ENCODE data around the gene RELA. TPM values are rescaled to one million over a fixed set of nuclear protein-coding genes. Genes with fewer than 3 reads are reported as not detected.
A peak's percentile ranks its signal among the peaks of the same experiment; 100 is the strongest.

RELA gene
- total and polyA plus RNA-seq, 2 of the 4 experiments (the other 2 are of a cell fraction) = 8.6 to 53.0 TPM

GRCh38 chr11:65625628-65626342 lies 36.9 kb downstream of the RELA start:
- H3K9me3 ChIP-seq (ENCODE audit: control insufficient read depth, insufficient read depth, low read length) = no peaks in the 10 kb centered on the region
- H3K36me3 ChIP-seq (ENCODE audit: control insufficient read depth, insufficient read depth, low read length) = peaks cover 89% of the 10 kb centered on the region
- H2BK5ac ChIP-seq (ENCODE audit: low read depth, low read length, poor library complexity, severe bottlenecking) = no peak overlapping the region
- peaks cover 13 to 15% of the 10 kb centered on the region in 2 experiments; a peak in 2 of 4 replicates for H3K79me1 ChIP-seq (ENCODE audit: low read depth in 1 of 2, low read length in 2 of 2)
- in situ Hi-C loops (cut with MboI; ENCODE audit: low sequenced_read_pairs) (no loop called here), dilution Hi-C loops (cut with HindIII; ENCODE audit: low sequenced_read_pairs, unreplicated experiment) (no loop called here), intact Hi-C loops (cut with micrococcal nuclease) (no loop called here)
- H2AK5ac ChIP-seq (ENCODE audit: low read depth, low read length) = no peak overlapping the region
- DNase-seq (no peak), ATAC-seq (ENCODE audit: low read depth) (peak; percentile 79)
- H3K56ac ChIP-seq (ENCODE audit: extremely low read depth, insufficient read depth, low read length) = no peak overlapping the region
- no peaks in the 10 kb centered on the region for H3K27me3 ChIP-seq (ENCODE audit: control insufficient read depth, insufficient read depth, low read length)
- no peak overlapping the region for H2BK120ac ChIP-seq (ENCODE audit: low read depth, low read length)
- no peak overlapping the region for H3K4me3 ChIP-seq (ENCODE audit: insufficient read depth, low read depth, low read length)
- no peak overlapping the region for H3K27ac ChIP-seq (ENCODE audit: insufficient read depth, low read length)
- no peak overlapping the region for H3K4ac ChIP-seq (ENCODE audit: low read depth, low read length)
- no peaks in the 10 kb centered on the region for H3K4me1 ChIP-seq (ENCODE audit: control insufficient read depth, insufficient read depth, low read length)
- H4K20me1 ChIP-seq (ENCODE audit: insufficient read depth, low read length) = no peaks in the 10 kb centered on the region; the same call in none of the 2 replicates
- H3K4me2 ChIP-seq (ENCODE audit: low read depth, low read length) = no peak overlapping the region
- POLR2A ChIA-PET (ENCODE audit: unreplicated experiment) = interaction anchor here (0.6 kb wide), 2 partner anchors 85 to 285 kb away, joined by 3 to 14 read pairs; no protein-coding TSS in a partner anchor
- no peak overlapping the region for H2AK9ac ChIP-seq (replicated peaks; ENCODE audit: low read depth, low read length, poor library complexity)
- H4K5ac ChIP-seq (ENCODE audit: low read depth, low read length) = no peak overlapping the region
- no peak overlapping the region for H4K91ac ChIP-seq (ENCODE audit: insufficient read depth, low read depth, low read length)
- CTCF ChIA-PET = interaction anchor here (1.7 kb wide), 1 partner anchor 12 kb away, joined by 5 read pairs; the partner anchor contains the start of gene SIPA1
- H3K23ac ChIP-seq (ENCODE audit: low read depth, low read length) = no peak overlapping the region
- WGBS, 2 experiments (ENCODE audit: extremely low coverage in 2 of 2, insufficient read length in 1 of 2) = 89% methylated on average over 21 of the region's 30 CpGs; no CpG with 5 or more reads in 1 of the 2 experiments
- H2BK15ac ChIP-seq (ENCODE audit: low read depth, low read length) = no peak overlapping the region
- no TSS peak for BruUV-seq (replicated peaks)
- no peak overlapping the region for H3K18ac ChIP-seq (ENCODE audit: low read depth, low read length)
- no peaks in the 10 kb centered on the region for H3K9me1 ChIP-seq (ENCODE audit: insufficient read depth, low read length)
- no peak overlapping the region for H3K9ac ChIP-seq (ENCODE audit: low read depth, low read length)
- no peak overlapping the region for H2BK20ac ChIP-seq (ENCODE audit: low read depth, low read length)
- no peak overlapping the region for H3K14ac ChIP-seq (replicated peaks; ENCODE audit: low read depth, low read length)
- TF ChIP-seq RFX5 (IDR thresholded peaks at IDR 0.05; ENCODE audit: low read depth, low read length) = no peak
- TF ChIP-seq CTCF (conservative IDR thresholded peaks at IDR 0.05; ENCODE audit: low read depth, low read length) = peak; percentile 49
- peak; percentile 23; the same call in 1 of the 2 replicates for TF ChIP-seq SMC3 (IDR thresholded peaks at IDR 0.05; ENCODE audit: low read depth, low read length)
- TF ChIP-seq MXI1 (IDR thresholded peaks at IDR 0.05; ENCODE audit: borderline replicate concordance, low read depth, low read length) = no peak
- TF ChIP-seq RAD21 (IDR thresholded peaks at IDR 0.05; ENCODE audit: low read length) = peak; percentile 57
- TF ChIP-seq MAZ (IDR thresholded peaks at IDR 0.05; ENCODE audit: borderline replicate concordance, low read depth, low read length) = no peak
- TF ChIP-seq RCOR1 (IDR thresholded peaks at IDR 0.05; ENCODE audit: insufficient replicate concordance, low read length) = no peak
- H4K8ac ChIP-seq (ENCODE audit: low read depth in 2 of 2, low read length in 2 of 2) = no peak overlapping the region
- H2AFZ ChIP-seq (replicated peaks; ENCODE audit: low read length, poor library complexity) = no peak overlapping the region
